HuH-7.5 (cell line): ENCODE measurements around the gene HMGA1.
A peak's percentile ranks its signal among the peaks of the same experiment; 100 is the strongest.

Source experiments
- DNase-seq: peaks from one replicate; pipeline ENCODE4 v3.0.0; 2011; ENCODE audit warnings: low spot score

HMGA1 gene

DNA sequence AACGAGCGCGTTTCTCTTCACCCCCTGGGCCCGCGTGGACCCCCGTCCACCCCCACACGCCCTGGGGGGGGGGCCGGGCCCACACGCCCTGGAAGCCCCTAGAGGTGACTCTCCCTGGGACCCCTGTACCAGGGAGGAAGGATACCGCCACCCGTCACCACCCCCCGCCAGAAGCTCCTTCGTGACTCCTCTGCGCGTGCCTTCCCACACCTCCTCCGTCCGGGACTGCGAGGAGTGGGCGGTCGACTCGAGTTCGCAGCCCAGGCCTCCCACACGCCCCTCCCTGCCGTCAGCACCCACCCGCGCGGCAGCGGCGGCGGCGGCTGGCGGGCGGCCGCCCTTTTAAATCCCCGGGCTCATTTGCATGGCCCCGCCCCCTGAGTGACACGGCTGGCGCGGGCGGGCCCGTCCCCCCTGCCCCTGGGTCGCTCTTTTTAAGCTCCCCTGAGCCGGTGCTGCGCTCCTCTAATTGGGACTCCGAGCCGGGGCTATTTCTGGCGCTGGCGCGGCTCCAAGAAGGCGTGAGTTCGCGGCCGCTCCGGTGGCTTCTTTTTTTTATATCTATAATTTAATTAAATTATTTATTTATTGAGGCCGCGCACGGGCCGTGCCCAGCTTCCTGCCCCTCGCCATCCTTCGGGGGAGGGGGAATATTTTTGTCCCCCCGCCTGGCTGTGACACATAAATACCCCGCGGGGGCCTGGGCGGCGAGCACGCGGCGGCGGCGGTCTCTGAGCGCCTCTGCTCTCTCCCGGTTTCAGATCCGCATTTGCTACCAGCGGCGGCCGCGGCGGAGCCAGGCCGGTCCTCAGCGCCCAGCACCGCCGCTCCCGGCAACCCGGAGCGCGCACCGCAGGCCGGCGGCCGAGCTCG is at the start of gene HMGA1:
HMGA1 (plus strand) TSS at position 431 of the 873 bp plus-strand sequence. CDS start 3,908 bp downstream, outside the sequence.
- peak; percentile 95 for DNase-seq

DNA sequence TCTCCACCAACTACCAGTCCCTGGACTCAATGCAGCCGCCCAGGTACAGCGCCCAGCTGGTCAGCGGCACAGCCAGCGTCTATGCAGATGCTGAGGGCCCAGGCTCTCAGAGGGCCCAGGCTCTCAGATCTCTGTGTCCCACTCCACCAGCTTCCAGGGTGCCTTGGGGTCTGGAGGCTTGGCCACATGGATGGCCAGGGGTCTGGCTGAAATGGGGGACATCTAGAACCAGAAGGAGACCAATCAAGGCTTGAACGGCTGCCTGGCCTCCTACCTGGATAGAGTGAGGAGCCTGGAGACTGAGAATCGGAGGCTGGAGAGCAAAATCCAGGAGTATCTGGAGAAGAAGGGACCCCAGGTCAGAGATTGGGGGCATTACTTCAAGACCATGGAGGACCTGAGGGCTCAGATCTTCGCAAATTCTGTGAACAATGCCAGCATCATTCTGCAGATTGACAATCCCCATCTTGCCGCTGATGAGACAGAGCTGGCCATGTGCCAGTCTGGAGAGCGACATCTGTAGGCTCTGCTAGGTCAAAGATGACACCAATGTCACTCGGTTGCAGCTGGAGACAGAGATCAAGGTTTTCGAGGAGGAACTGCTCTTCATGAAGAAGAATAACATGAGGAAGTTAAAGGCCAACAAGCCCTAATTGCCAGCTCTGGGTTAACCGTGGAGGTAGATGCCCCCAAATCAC is 46.7 kb upstream of the HMGA1 start:
- no peak for DNase-seq

DNA sequence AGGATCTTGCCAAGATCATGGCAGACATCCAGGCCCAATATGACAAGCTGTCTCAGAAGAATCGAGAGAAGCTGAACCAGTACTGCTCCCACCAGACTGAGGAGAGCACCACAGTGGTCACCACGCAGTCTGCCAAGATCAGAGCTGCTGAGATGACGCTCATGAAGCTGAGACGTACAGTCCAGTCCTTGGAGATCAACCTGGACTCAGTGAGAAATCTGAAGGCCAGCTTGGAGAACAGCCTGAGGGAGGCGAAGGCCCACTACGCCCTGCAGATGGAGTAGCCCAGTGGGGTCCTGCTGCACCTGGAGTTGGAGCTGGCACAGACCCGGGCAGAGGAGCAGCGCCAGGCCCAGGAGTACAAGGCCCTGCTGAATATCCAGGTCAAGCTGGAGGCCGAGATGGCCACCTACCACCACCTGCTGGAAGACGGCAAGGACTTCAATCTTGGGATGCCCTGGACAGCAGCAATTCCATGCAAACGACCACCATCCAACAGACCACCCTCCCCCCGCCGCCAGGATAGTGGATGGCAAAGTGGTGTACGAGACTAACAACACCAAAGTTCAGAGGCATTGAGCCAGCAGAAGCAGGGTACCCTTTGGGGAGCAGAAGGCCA is 46.1 kb upstream of the HMGA1 start:
- DNase-seq, result no peak

GRCh38 chr6:34194772-34195171 is 41.9 kb upstream of the HMGA1 start:
- no peak for DNase-seq

DNA sequence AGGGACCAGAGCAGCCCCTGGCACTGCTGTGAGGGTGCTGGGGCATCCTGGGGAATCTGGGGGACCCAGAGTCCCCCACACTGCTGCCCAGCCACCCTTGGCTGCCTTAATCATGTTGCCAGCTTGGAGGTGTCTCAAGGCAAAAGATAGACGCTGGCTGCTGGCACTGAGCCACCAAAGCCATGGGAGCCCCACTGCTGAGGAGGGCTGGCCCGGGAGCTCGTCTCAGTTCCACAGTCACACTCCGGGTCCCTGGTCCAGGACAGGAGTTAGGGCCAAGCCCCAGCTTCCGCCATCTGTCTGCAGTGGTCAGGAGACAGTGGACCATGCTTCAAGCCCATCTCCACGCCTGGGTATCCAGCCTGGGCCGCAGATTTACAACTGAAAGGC is 41.0 kb upstream of the HMGA1 start:
- DNase-seq, result no peak

DNA sequence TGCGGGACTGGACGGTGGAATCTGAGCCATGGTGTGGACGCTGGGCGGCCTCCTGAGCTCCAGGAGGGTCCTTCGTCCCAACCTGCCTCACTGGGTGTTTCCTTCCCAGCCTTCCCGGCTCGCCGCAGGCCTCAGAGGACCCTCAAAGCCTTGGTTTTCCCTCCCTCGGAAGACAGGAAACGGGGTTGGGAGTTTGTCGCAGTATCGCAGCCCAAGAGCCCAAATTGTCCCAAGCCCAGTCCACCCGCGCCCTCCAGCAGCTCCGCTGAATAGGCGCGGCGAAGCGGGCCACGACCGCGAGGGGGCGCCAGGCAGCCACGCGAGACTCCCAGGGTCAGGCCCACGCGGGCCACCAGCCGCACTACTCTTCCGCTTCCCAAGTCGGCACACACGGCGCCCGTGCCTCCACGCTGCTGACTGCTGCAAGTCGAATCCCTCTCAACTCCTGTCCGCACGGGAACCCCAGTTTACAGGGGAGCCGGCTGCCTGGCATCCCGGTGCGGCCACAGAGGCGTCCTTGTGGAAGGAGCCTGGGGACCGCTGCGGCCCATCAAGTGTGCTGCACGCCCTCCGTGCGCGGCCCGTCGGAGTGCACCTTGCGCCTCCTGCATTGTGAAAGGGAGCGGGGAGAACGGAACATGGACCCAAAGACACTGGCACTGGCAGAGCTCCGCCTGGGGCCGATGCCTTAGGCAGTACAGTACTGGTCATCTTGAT is 40.4 kb upstream of the HMGA1 start:
- DNase-seq, result peak; percentile 64

DNA sequence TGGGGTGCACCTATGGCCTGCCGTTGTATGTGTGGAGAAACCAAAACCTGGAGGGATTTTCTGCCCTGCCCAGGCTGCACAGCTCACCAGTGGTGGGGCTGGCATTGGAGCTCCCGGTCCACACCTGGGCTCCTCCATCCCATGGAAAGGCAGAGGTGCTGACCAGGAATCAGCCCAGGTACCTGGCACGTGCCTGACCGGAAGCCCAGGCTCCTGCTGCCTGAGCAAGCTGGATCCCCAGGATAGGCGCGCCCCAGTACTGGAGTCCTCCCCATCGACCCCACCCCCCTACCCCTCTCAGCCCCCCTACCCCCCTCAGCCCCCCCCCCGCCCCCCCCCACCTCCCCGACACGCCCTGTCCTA is 39.9 kb upstream of the HMGA1 start:
- no peak for DNase-seq

GRCh38 chr6:34200340-34200971 is 36.2 kb upstream of the HMGA1 start:
- no peak for DNase-seq

GRCh38 chr6:34201455-34202107 is 35.1 kb upstream of the HMGA1 start:
- DNase-seq, result no peak

- DNase-seq, result no peak
Observed at GRCh38 chr6:34202329-34203201, 34.1 kb upstream of the HMGA1 start.

- DNase-seq, result no peak
Observed at GRCh38 chr6:34204693-34205092, 32.0 kb upstream of the HMGA1 start.

DNA sequence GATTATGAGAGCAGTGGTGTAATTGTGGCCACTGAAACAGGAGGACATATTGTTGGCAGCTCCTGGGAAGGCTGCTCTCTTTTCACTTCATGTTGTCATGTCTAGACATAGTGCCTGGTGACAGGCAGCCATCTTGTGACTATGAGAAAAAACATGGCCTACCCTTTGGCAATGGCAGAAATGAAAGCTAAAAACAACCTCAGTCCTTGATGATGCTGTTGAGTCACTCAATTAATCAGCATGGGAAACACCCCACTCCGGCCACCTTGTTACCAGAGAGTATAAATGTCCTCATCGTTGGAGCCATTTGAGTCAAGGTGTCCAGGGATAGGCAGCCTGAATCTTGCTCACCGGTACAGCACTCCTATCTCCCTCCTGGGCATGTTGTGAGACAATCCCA is 31.2 kb upstream of the HMGA1 start:
- no peak for DNase-seq

DNA sequence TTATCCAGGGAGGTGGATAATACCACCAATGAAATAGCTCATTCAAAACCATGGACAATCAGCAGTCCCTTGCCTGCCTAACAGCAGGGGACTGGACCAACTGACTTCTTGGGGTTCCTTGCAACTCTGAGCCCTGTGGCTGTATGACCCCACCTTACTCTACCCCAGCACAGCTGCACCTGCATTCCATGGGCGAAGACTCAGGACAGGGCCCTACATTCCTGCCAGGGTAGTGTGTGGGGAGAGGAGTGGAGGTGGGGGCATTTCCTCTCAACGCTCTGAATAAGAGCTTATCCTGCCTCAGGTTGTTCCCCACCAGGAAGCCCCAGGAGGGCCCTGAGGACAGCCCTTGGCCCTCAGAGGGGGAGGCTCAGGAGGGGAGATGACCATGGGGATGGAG is 30.8 kb upstream of the HMGA1 start:
- no peak for DNase-seq

- DNase-seq, result no peak
Observed at GRCh38 chr6:34206726-34207125, 29.9 kb upstream of the HMGA1 start.

DNA sequence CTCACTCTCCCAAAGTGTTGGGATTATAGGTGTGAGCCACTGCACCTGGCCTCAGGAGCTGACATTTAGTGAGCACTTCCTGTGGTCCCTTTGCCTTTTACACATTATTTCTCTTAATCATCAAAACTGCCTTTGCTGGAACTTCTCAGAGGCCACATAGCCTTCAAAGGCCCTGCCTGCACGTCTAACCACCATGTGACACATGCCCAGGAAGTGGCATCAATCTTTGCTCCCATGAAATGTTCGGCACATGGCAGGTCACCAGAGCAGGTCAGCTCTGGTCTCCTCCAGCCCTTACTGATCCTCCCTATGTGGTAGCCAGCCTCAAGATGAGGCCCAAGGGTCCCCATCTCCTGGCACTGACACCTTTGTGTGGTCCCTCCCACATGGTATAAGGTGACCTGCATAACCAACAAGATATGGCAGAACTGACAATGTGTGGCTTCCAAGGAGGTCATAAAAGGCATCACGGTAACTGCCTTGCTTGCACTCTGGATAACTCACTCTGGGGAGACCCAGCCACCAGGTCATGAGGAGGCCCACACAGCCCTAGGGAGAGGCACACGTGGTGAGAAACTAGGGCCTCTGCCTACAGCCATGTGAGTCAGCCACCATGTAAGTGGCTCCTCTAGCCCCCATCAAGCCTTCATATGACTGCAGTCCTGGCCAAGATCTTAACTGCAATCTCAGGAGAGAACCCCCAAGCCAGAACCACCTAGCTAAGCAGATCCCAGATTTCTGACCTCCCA is 28.8 kb upstream of the HMGA1 start:
- DNase-seq, result no peak

DNA sequence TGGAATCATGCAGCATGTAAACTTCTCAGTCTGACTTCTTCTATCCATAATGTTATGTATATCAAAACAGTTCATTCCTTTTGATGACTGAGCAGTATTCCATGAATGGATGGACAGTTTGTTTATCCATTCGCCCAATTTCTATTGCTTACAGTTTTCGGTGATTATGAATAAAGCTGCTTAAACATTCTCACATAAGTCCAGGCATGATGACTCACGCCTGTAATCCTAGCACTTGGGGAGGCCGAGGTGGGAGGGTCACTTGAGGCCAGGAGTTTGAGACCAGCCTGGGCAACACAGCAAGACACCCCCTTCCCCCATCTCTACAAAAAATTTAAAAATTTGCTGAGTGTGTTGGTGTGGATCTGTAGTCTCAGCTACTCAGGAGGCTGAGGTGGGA is 22.9 kb upstream of the HMGA1 start:
- DNase-seq, result no peak

- no peak for DNase-seq
Observed at GRCh38 chr6:34218691-34219090, 18.0 kb upstream of the HMGA1 start.

- DNase-seq, result no peak
Observed at GRCh38 chr6:34223381-34223955, 13.2 kb upstream of the HMGA1 start.
